Measurements from ENCODE around the gene CCM2.

DNA sequence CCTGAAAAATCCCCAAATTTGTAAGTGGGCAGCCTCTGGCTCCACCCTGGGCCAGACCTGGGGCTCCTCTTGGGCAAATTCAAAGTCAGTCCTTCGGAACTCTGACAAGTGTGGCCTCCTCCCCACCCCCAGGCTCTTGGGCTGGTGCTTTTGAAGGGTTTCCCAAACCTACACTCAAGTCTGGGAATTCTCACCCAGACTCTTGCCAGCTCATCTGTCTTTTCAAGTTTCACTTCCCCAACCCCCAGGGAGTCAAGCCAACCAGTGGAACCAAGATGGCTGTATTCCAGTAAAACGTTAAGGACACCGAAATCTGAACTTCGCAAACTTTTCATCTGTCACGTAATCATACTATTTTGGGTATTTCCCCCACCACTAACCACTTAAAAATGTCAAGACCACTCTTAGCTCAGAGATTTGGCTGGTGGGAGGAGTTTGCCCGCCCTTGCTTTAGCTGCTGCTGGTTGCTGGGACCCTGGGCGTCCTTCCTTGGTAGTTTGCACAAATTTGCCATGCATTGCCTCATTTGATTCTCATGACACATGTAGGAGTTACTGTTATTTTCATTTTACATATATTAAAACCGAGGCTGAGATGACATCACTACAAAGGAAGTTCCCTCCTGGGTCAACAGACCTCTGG is 19.5 kb upstream of the CCM2 start:
- TF ChIP-seq ZNF274 (IDR thresholded peaks at IDR 0.05; ENCODE audit: low read depth, low read length) (no peak), SUZ12 (IDR thresholded peaks at IDR 0.05; ENCODE audit: extremely low read depth, insufficient read depth, insufficient read length) (no peak)

Data from NT2/D1 (cell line).